Kidney (tissue), 14 donors: Measurements from ENCODE around the gene ARL4A. TPM values are rescaled to one million over a fixed set of nuclear protein-coding genes. Genes with fewer than 3 reads are reported as not detected.
"Not testable (repeated sequence)": the region's sequence is repeated elsewhere in the genome, so short reads cannot be mapped to it uniquely, and the experiment has no call there.

Experiments used
- DNase-seq, 5 donors: peaks; one replicate each; pipeline ENCODE4 v3.0.0-alpha.2; 2013 to 2020
- FAIRE-seq: peaks from 2 replicates; lab custom pipeline; 2012; peaks lifted over from hg19 to GRCh38; lab: Jason Lieb, UNC
- H3K27ac ChIP-seq, 2 donors: one replicate each; pipeline ENCODE4 v1.7.0; 2013; ENCODE audit warnings: low read depth in 2 of 2, low read length in 2 of 2, inconsistent platforms in 1 of 2
- H3K27me3 ChIP-seq: one replicate; pipeline ENCODE4 v1.7.1; 2013; ENCODE audit warnings: low read length, inconsistent platforms; ENCODE audit not compliant: control insufficient read depth, insufficient read depth
- H3K36me3 ChIP-seq, 3 donors: one replicate each; pipeline versions ENCODE4 v1.7.0 to v1.7.1; 2013; ENCODE audit warnings: low read length in 3 of 3, control low read depth in 1 of 3, inconsistent platforms in 1 of 3; ENCODE audit not compliant: insufficient read depth in 3 of 3, control insufficient read depth in 2 of 3
- H3K4me1 ChIP-seq, 3 donors: one replicate each; pipeline versions ENCODE4 v1.7.0 to v1.7.1; 2013; ENCODE audit warnings: low read length in 3 of 3, inconsistent platforms in 1 of 3, low read depth in 1 of 3; ENCODE audit not compliant: control insufficient read depth in 2 of 3, insufficient read depth in 2 of 3
- H3K4me3 ChIP-seq, 3 donors: one replicate each; pipeline versions ENCODE4 v1.7.0 to v1.8.1; 2013; ENCODE audit warnings: low read length in 3 of 3, control low read depth in 1 of 3, inconsistent platforms in 1 of 3
- H3K9ac ChIP-seq, 3 donors: one replicate each; pipeline versions ENCODE4 v1.7.0 to v1.7.1; 2013; ENCODE audit warnings: low read length in 3 of 3, control low read depth in 1 of 3, inconsistent platforms in 1 of 3
- H3K9me3 ChIP-seq, 3 donors: one replicate each; pipeline versions ENCODE4 v1.7.0 to v1.7.1; 2013; ENCODE audit warnings: low read length in 3 of 3, control low read depth in 1 of 3, inconsistent platforms in 1 of 3; ENCODE audit not compliant: control insufficient read depth in 2 of 3, insufficient read depth in 1 of 3
- CTCF ChIP-seq: IDR thresholded peaks from 3 replicates; pipeline ENCODE4 v1.5.1; 2012; ENCODE audit warnings: mild to moderate bottlenecking, moderate library complexity, borderline replicate concordance; ENCODE audit not compliant: insufficient read depth; ENCODE audit errors: extremely low read depth
- intact Hi-C: fragments of 100-400 bp; cut with DNase I; formaldehyde crosslinking; loops from one replicate; pipeline ENCODE4 v1.11.1; 2022
- polyA plus RNA-seq: library from polyadenylated mRNA; stranded (reverse); fragments of 350-450 nt; fragmentation: Illumina TruSeq; extraction: RNeasy Lipid Tissue Mini Kit (QIAGEN cat#74804); gene quantifications from one replicate; pipeline ENCODE4 v1.2.3, GENCODE V29; 2014; ENCODE audit warnings: low read depth, low replicate concordance; ENCODE audit not compliant: insufficient read depth
- total RNA-seq: library from RNA; stranded (reverse); fragmentation: NEBNext Ultra II Directional; extraction: Animal tissue kit (Norgen Biotek cat#: 25700); gene quantifications from one replicate; pipeline ENCODE4 v1.2.1, GENCODE V29; 2021
- donor health status: control.
- donor health status: control.
- donor health status: control.
- donor health status: control.
- donor health status: control.
- donor health status: DM: yes; HTN: yes; CAD: no.
- donor health status: Normal renal cell carcinoma (clear cell type).

The ARL4A gene
- total and polyA plus RNA-seq, 2 donors from 2014 or later: 11.8 to 21.6 TPM

GRCh38 chr7:12655161-12655560 lies 32.3 kb upstream of the ARL4A start:
- DNase-seq (no peak), FAIRE-seq (peak; percentile 44)
- intact Hi-C loops: no loop called here

GRCh38 chr7:12660423-12660822 lies 27.0 kb upstream of the ARL4A start:
- intact Hi-C loops, DNase-seq, H3K9ac ChIP-seq, H3K27ac ChIP-seq, FAIRE-seq, H3K4me1 ChIP-seq, H3K27me3 ChIP-seq, H3K9me3 ChIP-seq, H3K36me3 ChIP-seq, H3K4me3 ChIP-seq: not testable (repeated sequence)

More at GRCh38 chr7:12655161-12655560, 32.3 kb upstream of the ARL4A start:
- TF ChIP-seq CTCF: no peak
- Histone ChIP-seq H3K9me3 (no peaks in the 10 kb centered on the region), H3K27ac (no peak overlapping the region), H3K4me1 (no peaks in the 10 kb centered on the region), H3K27me3 (no peaks in the 10 kb centered on the region), H3K9ac (no peak overlapping the region), H3K36me3 (no peaks in the 10 kb centered on the region), H3K4me3 (no peak overlapping the region)

- H3K36me3 ChIP-seq, H3K4me3 ChIP-seq, H3K9me3 ChIP-seq, H3K27ac ChIP-seq, intact Hi-C loops, H3K9ac ChIP-seq, DNase-seq, H3K4me1 ChIP-seq, H3K27me3 ChIP-seq, FAIRE-seq: not testable (repeated sequence)
These were observed 26.4 kb upstream of the ARL4A start for GRCh38 chr7:12660986-12661385.

- H3K9me3 ChIP-seq: no peaks in the 10 kb centered on the region
These were observed 25.9 kb upstream of the ARL4A start for GRCh38 chr7:12661581-12661980.

More at GRCh38 chr7:12661581-12661980, 25.9 kb upstream of the ARL4A start:
- no peak overlapping the region for H3K27ac ChIP-seq
- H3K4me3 ChIP-seq: no peak overlapping the region
- no peaks in the 10 kb centered on the region for H3K27me3 ChIP-seq
- intact Hi-C loops: no loop called here
- DNase-seq (no peak), FAIRE-seq (no peak)
- TF ChIP-seq CTCF: no peak
- no peaks in the 10 kb centered on the region for H3K36me3 ChIP-seq
- no peak overlapping the region for H3K9ac ChIP-seq
- H3K4me1 ChIP-seq: no peaks in the 10 kb centered on the region
